HEK293 (cell line): ENCODE measurements around the gene CACNB3.

Experiments used
- CTCF ChIA-PET: fragments of 350-600 bp; formaldehyde crosslinking; extraction: SDS; loops from one replicate; lab custom pipeline; 2021; ENCODE audit warnings: antibody characterized with exemption; lab: Yijun Ruan, JAX
- POLR2A ChIA-PET: fragments of 300-600 bp; formaldehyde crosslinking; extraction: SDS; loops from one replicate; lab custom pipeline; 2020; ENCODE audit warnings: antibody characterized with exemption, inconsistent platforms; lab: Yijun Ruan, JAX
- H3K27ac ChIP-seq: fragments of 200-500 bp; sonication (Bioruptor generic); 2 replicates; pipeline ENCODE4 v1.5.1; 2014; ENCODE audit warnings: low read depth, low read length, control low read depth, inconsistent platforms; ENCODE audit errors: extremely low read depth
- H3K36me3 ChIP-seq, 2 experiments: fragments of 200-500 bp in 1 of 2; sonication (Bioruptor generic) in 1 of 2; 1 replicate in 1 of 2; 2 replicates in 1 of 2; pipeline ENCODE4 v1.5.1; 2014 to 2017; ENCODE audit warnings: inconsistent platforms in 2 of 2, low read length in 2 of 2; ENCODE audit not compliant: control insufficient read depth in 2 of 2, insufficient read depth in 1 of 2
- H3K4me1 ChIP-seq: fragments of 200-500 bp; sonication (Bioruptor generic); 2 replicates; pipeline ENCODE4 v1.5.1; 2014; ENCODE audit warnings: mild to moderate bottlenecking, low read length, inconsistent platforms; ENCODE audit not compliant: control insufficient read depth, insufficient read depth
- H3K4me3 ChIP-seq: 2 replicates; pipeline ENCODE4 v1.5.1; 2011; ENCODE audit warnings: low read depth, mild to moderate bottlenecking, control low read depth, low read length, moderate library complexity
- H3K9me3 ChIP-seq: fragments of 200-500 bp; sonication (Bioruptor generic); 2 replicates; pipeline ENCODE4 v1.5.1; 2014; ENCODE audit warnings: low read depth, low read length, inconsistent platforms; ENCODE audit not compliant: control insufficient read depth, insufficient read depth
- AEBP2 ChIP-seq: fragments of 450-650 bp; formaldehyde crosslinking; IDR thresholded peaks from 2 replicates; pipeline ENCODE4 v1.5.1; 2016; ENCODE audit warnings: missing biosample characterization, missing genetic modification characterization, borderline replicate concordance
- GLI4 ChIP-seq: fragments of 450-650 bp; formaldehyde crosslinking; IDR thresholded peaks from 2 replicates; pipeline ENCODE4 v1.5.1; 2016; ENCODE audit warnings: missing biosample characterization, missing genetic modification characterization
- SCRT1 ChIP-seq: fragments of 450-650 bp; formaldehyde crosslinking; IDR thresholded peaks from 2 replicates; pipeline ENCODE4 v1.5.1; 2016; ENCODE audit warnings: missing biosample characterization, missing genetic modification characterization, borderline replicate concordance
- SCRT2 ChIP-seq: fragments of 450-650 bp; formaldehyde crosslinking; IDR thresholded peaks from 2 replicates; pipeline ENCODE4 v1.5.1; 2016; ENCODE audit warnings: missing biosample characterization, missing genetic modification characterization
- SETDB1 ChIP-seq: IDR thresholded peaks from one replicate; pipeline ENCODE4 v1.6.1; 2017; ENCODE audit warnings: mild to moderate bottlenecking, low read length, moderate library complexity, mixed read lengths; ENCODE audit not compliant: insufficient read length
- ZBTB48 ChIP-seq: fragments of 450-650 bp; formaldehyde crosslinking; IDR thresholded peaks from 2 replicates; pipeline ENCODE4 v1.5.1; 2016; ENCODE audit warnings: missing biosample characterization, missing genetic modification characterization
- ZFHX2 ChIP-seq: fragments of 450-650 bp; formaldehyde crosslinking; conservative IDR thresholded peaks from 2 replicates; pipeline ENCODE4 v1.5.1; 2016; ENCODE audit warnings: missing biosample characterization, missing genetic modification characterization
- ZIC2 ChIP-seq: fragments of 450-650 bp; formaldehyde crosslinking; IDR thresholded peaks from 2 replicates; pipeline ENCODE4 v1.5.1; 2016; ENCODE audit warnings: missing biosample characterization, missing genetic modification characterization
- ZNF121 ChIP-seq: fragments of 450-650 bp; formaldehyde crosslinking; IDR thresholded peaks from 2 replicates; pipeline ENCODE4 v1.5.1; 2016; ENCODE audit warnings: missing biosample characterization, missing genetic modification characterization
- ZNF146 ChIP-seq: fragments of 450-650 bp; formaldehyde crosslinking; IDR thresholded peaks from 2 replicates; pipeline ENCODE4 v1.5.1; 2016; ENCODE audit warnings: missing biosample characterization, missing genetic modification characterization
- ZNF366 ChIP-seq: fragments of 450-650 bp; formaldehyde crosslinking; conservative IDR thresholded peaks from 2 replicates; pipeline ENCODE4 v1.5.1; 2016; ENCODE audit warnings: missing biosample characterization, missing genetic modification characterization
- ZNF398 ChIP-seq: fragments of 450-650 bp; formaldehyde crosslinking; IDR thresholded peaks from 2 replicates; pipeline ENCODE4 v1.5.1; 2017; ENCODE audit warnings: missing biosample characterization, missing genetic modification characterization
- ZNF76 ChIP-seq: fragments of 450-650 bp; formaldehyde crosslinking; IDR thresholded peaks from 2 replicates; pipeline ENCODE4; 2016; ENCODE audit warnings: low read depth, missing biosample characterization, missing genetic modification characterization, borderline replicate concordance
- ZXDB ChIP-seq: fragments of 450-650 bp; formaldehyde crosslinking; IDR thresholded peaks from 2 replicates; pipeline ENCODE4 v1.5.1; 2016; ENCODE audit warnings: missing biosample characterization, missing genetic modification characterization
- TF ChIP-seq, protein P1 (sequence below): fragments of 450-650 bp; formaldehyde crosslinking; IDR thresholded peaks from 2 replicates; pipeline ENCODE4 v1.5.0; 2017; ENCODE audit warnings: missing biosample characterization, missing genetic modification characterization, borderline replicate concordance
- TF ChIP-seq, protein P2 (sequence below): fragments of 450-650 bp; formaldehyde crosslinking; IDR thresholded peaks from 2 replicates; pipeline ENCODE4 v1.5.1; 2016; ENCODE audit warnings: missing biosample characterization, missing genetic modification characterization
- TF ChIP-seq, protein P3 (sequence below): fragments of 450-650 bp; formaldehyde crosslinking; IDR thresholded peaks from 2 replicates; pipeline ENCODE4 v1.5.1; 2016; ENCODE audit warnings: missing biosample characterization, missing genetic modification characterization
- TF ChIP-seq, protein P4 (sequence below): fragments of 450-650 bp; formaldehyde crosslinking; IDR thresholded peaks from 2 replicates; pipeline ENCODE4 v1.5.1; 2016; ENCODE audit warnings: missing biosample characterization, missing genetic modification characterization

CACNB3 gene

DNA sequence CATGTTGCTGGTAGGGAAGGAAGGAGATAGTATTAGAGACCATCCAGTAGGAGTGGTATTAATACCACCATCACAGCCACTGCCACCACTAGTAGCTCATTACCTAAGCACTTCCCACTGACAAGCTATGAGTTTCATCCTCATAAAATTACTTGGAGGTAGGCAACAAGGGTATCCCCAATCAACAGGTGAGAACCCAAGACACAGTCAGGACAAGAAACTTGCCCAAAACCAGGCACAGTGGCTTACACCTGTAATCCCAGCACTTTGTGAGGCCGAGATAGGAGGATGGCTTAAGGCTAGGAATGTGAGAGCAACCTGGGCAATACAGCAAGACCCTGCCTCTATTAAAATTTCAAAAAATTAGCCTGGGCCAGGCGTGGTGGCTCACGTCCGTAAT lies 34.9 kb upstream of the CACNB3 start:
- peaks cover 0 to 30% of the 10 kb centered on the region in 2 experiments; a peak in 2 of 3 replicates for H3K36me3 ChIP-seq
- no peak overlapping the region for H3K4me3 ChIP-seq
- H3K27ac ChIP-seq, result no peak overlapping the region
- H3K4me1 ChIP-seq, result peaks cover 6% of the 10 kb centered on the region
- H3K9me3 ChIP-seq, result no peaks in the 10 kb centered on the region
- TF ChIP-seq, protein P1, sequence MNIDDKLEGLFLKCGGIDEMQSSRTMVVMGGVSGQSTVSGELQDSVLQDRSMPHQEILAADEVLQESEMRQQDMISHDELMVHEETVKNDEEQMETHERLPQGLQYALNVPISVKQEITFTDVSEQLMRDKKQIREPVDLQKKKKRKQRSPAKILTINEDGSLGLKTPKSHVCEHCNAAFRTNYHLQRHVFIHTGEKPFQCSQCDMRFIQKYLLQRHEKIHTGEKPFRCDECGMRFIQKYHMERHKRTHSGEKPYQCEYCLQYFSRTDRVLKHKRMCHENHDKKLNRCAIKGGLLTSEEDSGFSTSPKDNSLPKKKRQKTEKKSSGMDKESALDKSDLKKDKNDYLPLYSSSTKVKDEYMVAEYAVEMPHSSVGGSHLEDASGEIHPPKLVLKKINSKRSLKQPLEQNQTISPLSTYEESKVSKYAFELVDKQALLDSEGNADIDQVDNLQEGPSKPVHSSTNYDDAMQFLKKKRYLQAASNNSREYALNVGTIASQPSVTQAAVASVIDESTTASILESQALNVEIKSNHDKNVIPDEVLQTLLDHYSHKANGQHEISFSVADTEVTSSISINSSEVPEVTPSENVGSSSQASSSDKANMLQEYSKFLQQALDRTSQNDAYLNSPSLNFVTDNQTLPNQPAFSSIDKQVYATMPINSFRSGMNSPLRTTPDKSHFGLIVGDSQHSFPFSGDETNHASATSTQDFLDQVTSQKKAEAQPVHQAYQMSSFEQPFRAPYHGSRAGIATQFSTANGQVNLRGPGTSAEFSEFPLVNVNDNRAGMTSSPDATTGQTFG (tag by site-specific recombination), result no peak
- peak; percentile 45; the same call in 1 of the 2 replicates for TF ChIP-seq ZNF121
- peak; percentile 73 for TF ChIP-seq SCRT1 (tag by site-specific recombination)
- peak; percentile 85 for TF ChIP-seq SCRT2 (tag by site-specific recombination)
- POLR2A ChIA-PET, result no interaction called here
- CTCF ChIA-PET, result interaction anchor here (2.4 kb wide), 1 partner anchor 31 kb away, joined by 12 read pairs; no protein-coding TSS in a partner anchor

GRCh38 chr12:48786591-48787544 lies 31.4 kb upstream of the CACNB3 start:
- H3K4me3 ChIP-seq, result peak overlapping the region; percentile 77
- POLR2A ChIA-PET, result no interaction called here
- CTCF ChIA-PET, result interaction anchor here (0.6 kb wide), 1 partner anchor 57 kb away, joined by 3 read pairs; no protein-coding TSS in a partner anchor
- H3K4me1 ChIP-seq, result peaks cover 6% of the 10 kb centered on the region
- H3K36me3 ChIP-seq, result peaks cover 0 to 17% of the 10 kb centered on the region in 2 experiments; a peak in 2 of 3 replicates
- H3K27ac ChIP-seq, result peak overlapping the region; percentile 82
- H3K9me3 ChIP-seq, result no peaks in the 10 kb centered on the region
- no peak for TF ChIP-seq AEBP2 (tag by site-specific recombination)
- no peak for TF ChIP-seq GLI4 (tag by site-specific recombination)
- TF ChIP-seq, protein P2, sequence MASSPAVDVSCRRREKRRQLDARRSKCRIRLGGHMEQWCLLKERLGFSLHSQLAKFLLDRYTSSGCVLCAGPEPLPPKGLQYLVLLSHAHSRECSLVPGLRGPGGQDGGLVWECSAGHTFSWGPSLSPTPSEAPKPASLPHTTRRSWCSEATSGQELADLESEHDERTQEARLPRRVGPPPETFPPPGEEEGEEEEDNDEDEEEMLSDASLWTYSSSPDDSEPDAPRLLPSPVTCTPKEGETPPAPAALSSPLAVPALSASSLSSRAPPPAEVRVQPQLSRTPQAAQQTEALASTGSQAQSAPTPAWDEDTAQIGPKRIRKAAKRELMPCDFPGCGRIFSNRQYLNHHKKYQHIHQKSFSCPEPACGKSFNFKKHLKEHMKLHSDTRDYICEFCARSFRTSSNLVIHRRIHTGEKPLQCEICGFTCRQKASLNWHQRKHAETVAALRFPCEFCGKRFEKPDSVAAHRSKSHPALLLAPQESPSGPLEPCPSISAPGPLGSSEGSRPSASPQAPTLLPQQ (tag by site-specific recombination), result no peak
- TF ChIP-seq ZIC2 (tag by site-specific recombination), result peak; percentile 43; the same call in 1 of the 2 replicates
- peak; percentile 97 for TF ChIP-seq ZNF398 (tag by site-specific recombination)
- no peak for TF ChIP-seq SETDB1
- TF ChIP-seq ZNF366 (tag by site-specific recombination), result peak; percentile 49; the same call in 1 of the 2 replicates
- TF ChIP-seq, protein P3, sequence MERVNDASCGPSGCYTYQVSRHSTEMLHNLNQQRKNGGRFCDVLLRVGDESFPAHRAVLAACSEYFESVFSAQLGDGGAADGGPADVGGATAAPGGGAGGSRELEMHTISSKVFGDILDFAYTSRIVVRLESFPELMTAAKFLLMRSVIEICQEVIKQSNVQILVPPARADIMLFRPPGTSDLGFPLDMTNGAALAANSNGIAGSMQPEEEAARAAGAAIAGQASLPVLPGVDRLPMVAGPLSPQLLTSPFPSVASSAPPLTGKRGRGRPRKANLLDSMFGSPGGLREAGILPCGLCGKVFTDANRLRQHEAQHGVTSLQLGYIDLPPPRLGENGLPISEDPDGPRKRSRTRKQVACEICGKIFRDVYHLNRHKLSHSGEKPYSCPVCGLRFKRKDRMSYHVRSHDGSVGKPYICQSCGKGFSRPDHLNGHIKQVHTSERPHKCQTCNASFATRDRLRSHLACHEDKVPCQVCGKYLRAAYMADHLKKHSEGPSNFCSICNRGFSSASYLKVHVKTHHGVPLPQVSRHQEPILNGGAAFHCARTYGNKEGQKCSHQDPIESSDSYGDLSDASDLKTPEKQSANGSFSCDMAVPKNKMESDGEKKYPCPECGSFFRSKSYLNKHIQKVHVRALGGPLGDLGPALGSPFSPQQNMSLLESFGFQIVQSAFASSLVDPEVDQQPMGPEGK, result peak; percentile 78
- TF ChIP-seq ZXDB (tag by site-specific recombination), result 0 out of 2 replicates have a peak, but pooled peaks have one; percentile 18
- no peak for TF ChIP-seq ZNF76 (tag by site-specific recombination)
- TF ChIP-seq ZNF146 (tag by site-specific recombination), result no peak
- TF ChIP-seq ZBTB48, result peak; percentile 9; the same call in 1 of the 2 replicates
- TF ChIP-seq, protein P4, sequence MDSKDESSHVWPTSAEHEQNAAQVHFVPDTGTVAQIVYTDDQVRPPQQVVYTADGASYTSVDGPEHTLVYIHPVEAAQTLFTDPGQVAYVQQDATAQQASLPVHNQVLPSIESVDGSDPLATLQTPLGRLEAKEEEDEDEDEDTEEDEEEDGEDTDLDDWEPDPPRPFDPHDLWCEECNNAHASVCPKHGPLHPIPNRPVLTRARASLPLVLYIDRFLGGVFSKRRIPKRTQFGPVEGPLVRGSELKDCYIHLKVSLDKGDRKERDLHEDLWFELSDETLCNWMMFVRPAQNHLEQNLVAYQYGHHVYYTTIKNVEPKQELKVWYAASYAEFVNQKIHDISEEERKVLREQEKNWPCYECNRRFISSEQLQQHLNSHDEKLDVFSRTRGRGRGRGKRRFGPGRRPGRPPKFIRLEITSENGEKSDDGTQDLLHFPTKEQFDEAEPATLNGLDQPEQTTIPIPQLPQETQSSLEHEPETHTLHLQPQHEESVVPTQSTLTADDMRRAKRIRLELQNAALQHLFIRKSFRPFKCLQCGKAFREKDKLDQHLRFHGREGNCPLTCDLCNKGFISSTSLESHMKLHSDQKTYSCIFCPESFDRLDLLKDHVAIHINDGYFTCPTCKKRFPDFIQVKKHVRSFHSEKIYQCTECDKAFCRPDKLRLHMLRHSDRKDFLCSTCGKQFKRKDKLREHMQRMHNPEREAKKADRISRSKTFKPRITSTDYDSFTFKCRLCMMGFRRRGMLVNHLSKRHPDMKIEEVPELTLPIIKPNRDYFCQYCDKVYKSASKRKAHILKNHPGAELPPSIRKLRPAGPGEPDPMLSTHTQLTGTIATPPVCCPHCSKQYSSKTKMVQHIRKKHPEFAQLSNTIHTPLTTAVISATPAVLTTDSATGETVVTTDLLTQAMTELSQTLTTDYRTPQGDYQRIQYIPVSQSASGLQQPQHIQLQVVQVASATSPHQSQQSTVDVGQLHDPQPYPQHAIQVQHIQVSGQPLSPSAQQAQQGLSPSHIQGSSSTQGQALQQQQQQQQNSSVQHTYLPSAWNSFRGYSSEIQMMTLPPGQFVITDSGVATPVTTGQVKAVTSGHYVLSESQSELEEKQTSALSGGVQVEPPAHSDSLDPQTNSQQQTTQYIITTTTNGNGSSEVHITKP (tag by site-specific recombination), result peak; percentile 54; the same call in 1 of the 2 replicates
- TF ChIP-seq ZFHX2 (tag by site-specific recombination), result peak; percentile 99
